GM18520 (cell line): ENCODE measurements around the gene ARL3.
A peak's percentile ranks its signal among the peaks of the same experiment; 100 is the strongest.

Source experiments
- ATAC-seq: cut with Tn5 transposase; IDR thresholded peaks from one replicate; pipeline ENCODE4 v1.9.1; 2021; ENCODE audit not compliant: unreplicated experiment

The ARL3 gene

GRCh38 chr10:102653060-102653459 lies 61.1 kb downstream of the ARL3 start:
- no peak for ATAC-seq

- peak; percentile 39 for ATAC-seq
Observed at GRCh38 chr10:102652170-102652916, 61.9 kb downstream of the ARL3 start.

DNA sequence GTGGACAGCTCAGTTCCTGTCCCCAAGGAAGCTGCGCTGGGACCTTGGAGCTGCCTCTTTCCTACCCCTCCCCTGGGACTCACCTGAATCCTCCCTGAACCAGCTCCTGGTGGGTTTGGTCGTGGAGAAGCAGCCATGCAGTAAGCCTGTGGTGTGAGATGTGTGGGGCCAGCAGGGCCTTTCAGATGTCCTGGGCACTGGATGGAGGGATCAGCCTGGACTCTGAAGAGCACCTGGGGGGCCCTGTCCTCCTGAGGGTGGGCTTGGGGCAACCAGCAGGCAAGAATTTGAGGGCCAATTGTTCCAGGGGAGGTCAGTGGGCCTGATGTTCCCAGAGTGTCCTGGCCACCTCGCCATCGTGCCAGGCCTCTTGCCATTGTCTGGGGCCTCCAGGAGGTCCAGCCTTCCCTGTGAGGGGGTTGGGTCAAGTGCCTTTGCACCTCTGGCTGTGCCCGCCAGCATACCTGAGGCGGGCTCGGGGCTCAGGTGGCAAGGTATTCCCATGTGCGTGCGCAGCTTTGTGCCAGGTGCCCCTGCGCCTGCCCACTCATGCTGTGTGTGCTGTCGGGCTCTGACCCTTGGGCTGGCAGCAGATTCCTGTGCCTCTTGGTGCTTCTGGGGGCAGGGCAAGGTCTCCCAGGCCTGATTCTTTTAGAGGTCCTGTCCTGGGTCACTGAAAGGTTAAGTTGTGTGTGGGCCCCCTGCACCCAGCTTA lies 62.6 kb downstream of the ARL3 start:
- no peak for ATAC-seq

DNA sequence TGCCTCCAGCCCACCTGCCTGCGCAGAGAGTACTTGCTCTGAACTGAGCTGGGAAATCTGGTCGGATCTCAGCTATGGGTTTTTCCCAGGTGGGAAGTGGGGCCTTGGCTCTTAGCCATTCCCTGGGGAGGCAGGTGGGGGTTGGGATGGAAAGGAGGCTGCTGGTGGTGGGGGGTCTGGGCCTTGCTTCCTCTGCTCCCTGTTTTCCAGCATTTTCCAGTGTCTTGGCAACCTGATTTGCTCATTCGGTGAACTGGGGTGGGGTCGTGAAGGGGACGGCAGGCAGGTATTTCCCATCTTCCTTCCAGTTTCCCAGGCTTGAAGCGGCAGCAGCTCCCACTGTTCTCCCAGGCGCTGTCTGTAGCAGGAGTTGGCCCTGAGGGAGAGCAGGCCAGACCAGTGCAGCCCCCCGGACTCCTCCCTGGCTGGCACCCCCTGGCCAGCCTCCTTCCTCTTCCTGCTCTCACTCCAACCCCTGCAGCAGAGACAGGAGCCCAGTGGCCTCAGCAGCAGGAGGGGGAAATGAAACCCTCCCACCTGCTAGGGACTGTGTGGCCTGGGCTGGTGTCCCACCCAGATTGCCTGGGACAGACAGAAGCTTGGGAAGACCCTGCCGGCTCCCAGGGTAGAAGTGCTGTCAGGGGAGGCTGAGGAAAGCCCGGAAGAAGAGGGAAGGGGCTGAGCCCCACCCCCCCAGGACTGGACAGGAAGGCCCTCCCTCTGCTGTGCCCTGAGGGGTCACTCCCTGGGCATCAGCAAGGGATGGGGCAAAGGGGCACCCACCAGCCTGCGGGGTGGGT lies 63.3 kb downstream of the ARL3 start:
- ATAC-seq = no peak

GRCh38 chr10:102649797-102650654 lies 64.2 kb downstream of the ARL3 start:
- ATAC-seq = no peak

DNA sequence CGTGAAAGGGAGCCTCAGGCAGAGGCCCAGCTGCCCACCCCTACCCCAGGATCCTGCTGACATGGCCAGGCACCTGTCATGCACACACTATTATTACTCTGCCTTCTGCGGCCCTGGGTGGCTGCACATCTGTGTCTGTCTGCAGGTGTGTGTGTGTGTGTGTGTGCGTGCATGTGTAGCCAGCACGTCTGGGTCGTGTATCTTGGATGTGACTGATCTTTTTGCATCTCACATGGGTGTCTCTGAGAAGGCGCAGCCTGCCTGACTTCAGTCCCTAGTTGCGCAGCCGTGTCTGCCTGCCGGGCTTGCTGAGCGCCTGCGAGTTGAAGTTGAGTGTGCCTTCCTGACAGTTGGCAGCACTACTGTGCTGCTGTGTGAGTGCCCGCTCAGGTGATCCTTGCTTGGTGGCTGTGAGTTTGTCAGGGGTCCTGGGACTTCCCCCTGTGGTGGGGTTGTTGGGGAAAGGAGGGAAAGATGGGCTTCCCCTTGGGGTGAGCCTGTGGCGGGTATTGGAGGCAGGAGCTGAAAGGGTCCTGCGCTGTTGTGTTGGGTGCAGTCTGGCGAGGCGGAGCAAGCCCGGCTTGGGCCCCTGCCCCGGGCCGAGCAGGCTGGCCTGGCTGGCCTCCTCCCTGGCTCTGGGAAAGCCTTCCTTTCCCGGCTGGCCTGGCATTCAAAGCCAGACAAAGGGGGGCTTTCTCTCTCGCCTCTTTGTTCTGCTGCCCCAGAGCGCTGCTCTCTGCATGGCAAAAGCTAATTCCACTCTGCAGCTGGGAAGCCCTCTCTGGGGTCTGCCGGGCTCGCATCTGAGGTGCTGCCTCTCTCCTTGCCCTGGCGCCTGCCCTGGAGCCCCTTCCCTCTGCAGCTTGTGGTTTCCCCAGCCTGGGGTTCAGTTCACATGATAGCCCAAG lies 65.1 kb downstream of the ARL3 start:
- no peak for ATAC-seq

GRCh38 chr10:102648269-102648888 lies 65.8 kb downstream of the ARL3 start:
- no peak for ATAC-seq

- ATAC-seq = no peak
Observed at GRCh38 chr10:102647443-102648268, 66.5 kb downstream of the ARL3 start.

- no peak for ATAC-seq
Observed at GRCh38 chr10:102646610-102647442, 67.4 kb downstream of the ARL3 start.

DNA sequence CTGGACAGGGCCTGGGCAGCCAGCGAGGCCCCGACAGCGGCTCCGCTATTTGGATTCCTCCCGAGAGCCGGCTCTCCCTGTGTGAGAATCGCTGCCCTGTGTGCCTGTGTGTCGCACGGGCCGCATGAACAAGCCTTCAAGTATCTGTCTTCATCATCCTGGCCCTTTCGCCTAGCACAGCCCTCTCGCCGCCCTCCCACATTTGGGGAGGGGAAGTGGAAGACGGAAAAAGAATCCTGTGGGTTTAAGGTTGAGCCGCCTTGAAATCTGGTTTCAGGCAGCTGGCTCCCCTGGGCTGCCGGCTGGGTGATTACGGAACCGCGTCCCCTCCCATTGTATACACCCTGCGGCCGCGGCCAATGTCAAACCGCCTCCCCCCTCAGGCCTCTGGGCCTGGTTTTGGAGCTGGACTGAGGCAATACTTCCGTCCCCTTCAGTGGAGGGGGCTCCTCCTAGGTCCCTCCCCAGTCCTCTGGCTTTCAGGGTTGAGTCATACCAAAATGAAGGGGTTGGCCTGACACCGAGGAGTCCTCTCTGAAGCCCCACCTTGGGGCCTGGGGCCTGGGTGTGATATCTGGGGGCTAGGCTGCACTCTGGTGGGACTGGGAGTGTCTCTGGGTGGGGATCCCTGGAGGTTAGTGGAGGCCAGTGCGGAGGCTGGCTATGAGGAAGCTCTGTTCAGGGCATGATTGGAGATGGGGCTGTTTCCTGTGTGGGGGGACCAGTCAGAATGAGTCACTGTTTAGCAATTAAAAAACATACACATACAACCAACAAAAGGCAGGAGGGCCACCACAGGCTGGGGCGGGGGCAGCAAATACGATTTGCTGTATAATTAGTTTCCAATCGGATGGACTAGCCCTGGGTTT lies 68.2 kb downstream of the ARL3 start:
- ATAC-seq = peak; percentile 23

DNA sequence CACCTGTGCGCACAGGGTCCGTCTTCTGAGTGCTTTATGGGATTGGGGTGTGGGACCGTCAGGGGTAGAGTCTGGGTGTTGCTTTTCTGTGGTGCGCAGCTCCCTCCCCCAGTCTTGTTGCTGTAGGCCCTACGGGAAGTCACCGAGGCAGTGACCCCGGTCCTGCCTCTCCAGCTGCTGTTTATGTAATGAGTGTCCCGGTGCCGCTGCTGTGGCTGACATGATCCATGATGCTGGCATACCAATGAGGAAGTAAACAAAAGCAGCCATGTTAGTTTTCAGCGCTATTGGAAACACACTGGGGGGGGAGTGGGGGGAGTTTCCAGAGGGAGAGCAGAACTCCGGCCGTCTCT lies 68.8 kb downstream of the ARL3 start:
- no peak for ATAC-seq

- no peak for ATAC-seq
Observed at GRCh38 chr10:102644646-102645387, 69.4 kb downstream of the ARL3 start.

GRCh38 chr10:102644066-102644645 lies 70.0 kb downstream of the ARL3 start, which contains the start of gene TRIM8:
Gene TRIM8 (plus strand): TSS chr10:102644479. CDS start chr10:102644618, 139 bp downstream.
- no peak for ATAC-seq

GRCh38 chr10:102643336-102644065 lies 70.7 kb downstream of the ARL3 start:
- ATAC-seq = no peak
